IMR-90 (cell line): Measurements from ENCODE around the gene ERC2.

Experiments
- BHLHE40 ChIP-seq: fragments of 150-350 bp; IDR thresholded peaks from 2 replicates; pipeline ENCODE4 v1.6.1; 2016; ENCODE audit warnings: mild to moderate bottlenecking, low read depth, low read length
- CHD1 ChIP-seq: IDR thresholded peaks from 2 replicates; pipeline ENCODE4 v1.6.1; 2012; ENCODE audit warnings: low read depth, low read length, improper control_type of control experiment
- ELK1 ChIP-seq: fragments of 150-350 bp; IDR thresholded peaks from 2 replicates; pipeline ENCODE4 v1.6.1; 2016; ENCODE audit warnings: low read depth, mild to moderate bottlenecking, low read length, moderate library complexity, borderline replicate concordance
- MXI1 ChIP-seq: IDR thresholded peaks from 2 replicates; pipeline ENCODE4 v1.6.1; 2012; ENCODE audit warnings: low read depth, mild to moderate bottlenecking, low read length, moderate library complexity, borderline replicate concordance
- POLR2A ChIP-seq: IDR thresholded peaks from 2 replicates; pipeline ENCODE4 v1.6.1; 2012; ENCODE audit warnings: mild to moderate bottlenecking, low read depth, low read length
- RCOR1 ChIP-seq: IDR thresholded peaks from 2 replicates; pipeline ENCODE4 v1.6.1; 2012; ENCODE audit warnings: mild to moderate bottlenecking, low read length, improper control_type of control experiment; ENCODE audit not compliant: insufficient replicate concordance
- TF ChIP-seq, protein P1 (sequence below): conservative IDR thresholded peaks from 2 replicates; pipeline ENCODE4 v1.5.1; 2012; ENCODE audit warnings: mild to moderate bottlenecking, low read depth, low read length, improper control_type of control experiment
- TF ChIP-seq, protein P2 (sequence below): fragments of 150-350 bp; IDR thresholded peaks from 2 replicates; pipeline ENCODE4 v1.6.1; 2017; ENCODE audit warnings: mild to moderate bottlenecking, antibody characterized with exemption, low read length, low read depth

DNA sequence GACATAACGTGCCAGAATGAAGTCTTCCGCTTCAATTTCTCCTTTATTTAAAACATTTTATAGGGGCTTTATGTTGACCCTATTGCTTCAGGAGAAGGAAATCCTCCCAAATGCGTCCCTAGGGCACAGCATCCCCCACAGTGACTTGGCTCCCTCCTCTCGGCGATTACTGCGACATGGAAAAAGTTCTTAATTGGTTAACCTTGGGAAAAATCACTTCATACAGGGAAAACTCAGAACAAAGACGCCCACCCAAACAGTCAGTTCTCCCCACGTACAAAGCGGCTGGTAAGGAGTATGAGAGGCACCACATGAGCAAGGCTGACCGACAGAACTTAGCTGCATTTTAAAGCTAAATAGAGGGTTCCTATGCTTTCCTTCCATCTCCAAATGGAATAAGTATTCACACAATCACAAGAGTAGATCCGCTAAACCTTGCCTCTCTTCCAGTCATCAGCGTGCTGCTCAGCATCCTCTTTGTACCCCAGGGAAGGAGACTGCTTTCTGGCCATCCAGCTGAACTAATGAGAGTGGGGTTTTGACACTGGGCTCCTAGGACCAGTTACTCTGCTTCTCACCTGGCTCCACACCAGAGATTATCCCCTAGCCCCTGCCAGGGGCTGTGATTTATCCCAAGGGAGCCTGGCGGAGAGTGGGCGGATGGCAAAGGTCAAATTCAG, 565.9 kb downstream of the ERC2 start:
- TF ChIP-seq, protein P1, sequence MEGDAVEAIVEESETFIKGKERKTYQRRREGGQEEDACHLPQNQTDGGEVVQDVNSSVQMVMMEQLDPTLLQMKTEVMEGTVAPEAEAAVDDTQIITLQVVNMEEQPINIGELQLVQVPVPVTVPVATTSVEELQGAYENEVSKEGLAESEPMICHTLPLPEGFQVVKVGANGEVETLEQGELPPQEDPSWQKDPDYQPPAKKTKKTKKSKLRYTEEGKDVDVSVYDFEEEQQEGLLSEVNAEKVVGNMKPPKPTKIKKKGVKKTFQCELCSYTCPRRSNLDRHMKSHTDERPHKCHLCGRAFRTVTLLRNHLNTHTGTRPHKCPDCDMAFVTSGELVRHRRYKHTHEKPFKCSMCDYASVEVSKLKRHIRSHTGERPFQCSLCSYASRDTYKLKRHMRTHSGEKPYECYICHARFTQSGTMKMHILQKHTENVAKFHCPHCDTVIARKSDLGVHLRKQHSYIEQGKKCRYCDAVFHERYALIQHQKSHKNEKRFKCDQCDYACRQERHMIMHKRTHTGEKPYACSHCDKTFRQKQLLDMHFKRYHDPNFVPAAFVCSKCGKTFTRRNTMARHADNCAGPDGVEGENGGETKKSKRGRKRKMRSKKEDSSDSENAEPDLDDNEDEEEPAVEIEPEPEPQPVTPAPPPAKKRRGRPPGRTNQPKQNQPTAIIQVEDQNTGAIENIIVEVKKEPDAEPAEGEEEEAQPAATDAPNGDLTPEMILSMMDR = no peak
- TF ChIP-seq BHLHE40 (no peak), POLR2A (no peak), MXI1 (no peak), RCOR1 (no peak), CHD1 (no peak), ELK1 (no peak)
- TF ChIP-seq, protein P2, sequence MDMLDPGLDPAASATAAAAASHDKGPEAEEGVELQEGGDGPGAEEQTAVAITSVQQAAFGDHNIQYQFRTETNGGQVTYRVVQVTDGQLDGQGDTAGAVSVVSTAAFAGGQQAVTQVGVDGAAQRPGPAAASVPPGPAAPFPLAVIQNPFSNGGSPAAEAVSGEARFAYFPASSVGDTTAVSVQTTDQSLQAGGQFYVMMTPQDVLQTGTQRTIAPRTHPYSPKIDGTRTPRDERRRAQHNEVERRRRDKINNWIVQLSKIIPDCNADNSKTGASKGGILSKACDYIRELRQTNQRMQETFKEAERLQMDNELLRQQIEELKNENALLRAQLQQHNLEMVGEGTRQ = no peak
